ENCODE measurements around the gene AGAP1.

Gene AGAP1

DNA sequence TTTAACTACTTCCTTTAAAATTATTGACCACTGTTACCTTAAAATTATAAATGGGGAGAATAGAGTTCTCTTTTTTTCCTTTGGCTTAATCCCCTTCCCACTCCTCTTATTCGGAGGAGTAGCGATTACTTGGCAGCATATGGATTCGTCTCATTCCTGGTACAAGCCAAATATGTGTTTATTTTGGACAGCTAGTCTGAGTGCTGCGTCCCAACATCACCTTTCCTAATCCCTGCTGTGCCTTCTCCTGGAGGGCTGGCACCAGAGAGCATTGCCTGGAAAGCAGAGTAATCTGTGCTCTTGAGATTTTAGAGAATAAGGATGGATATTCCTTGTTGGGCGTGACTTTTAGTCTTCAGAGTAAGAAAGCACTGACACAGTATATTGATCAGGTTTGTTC is 185.6 kb downstream of the AGAP1 start:
- no peak overlapping the region for H3K4me3 ChIP-seq (ENCODE audit: low read depth, low read length)

DNA sequence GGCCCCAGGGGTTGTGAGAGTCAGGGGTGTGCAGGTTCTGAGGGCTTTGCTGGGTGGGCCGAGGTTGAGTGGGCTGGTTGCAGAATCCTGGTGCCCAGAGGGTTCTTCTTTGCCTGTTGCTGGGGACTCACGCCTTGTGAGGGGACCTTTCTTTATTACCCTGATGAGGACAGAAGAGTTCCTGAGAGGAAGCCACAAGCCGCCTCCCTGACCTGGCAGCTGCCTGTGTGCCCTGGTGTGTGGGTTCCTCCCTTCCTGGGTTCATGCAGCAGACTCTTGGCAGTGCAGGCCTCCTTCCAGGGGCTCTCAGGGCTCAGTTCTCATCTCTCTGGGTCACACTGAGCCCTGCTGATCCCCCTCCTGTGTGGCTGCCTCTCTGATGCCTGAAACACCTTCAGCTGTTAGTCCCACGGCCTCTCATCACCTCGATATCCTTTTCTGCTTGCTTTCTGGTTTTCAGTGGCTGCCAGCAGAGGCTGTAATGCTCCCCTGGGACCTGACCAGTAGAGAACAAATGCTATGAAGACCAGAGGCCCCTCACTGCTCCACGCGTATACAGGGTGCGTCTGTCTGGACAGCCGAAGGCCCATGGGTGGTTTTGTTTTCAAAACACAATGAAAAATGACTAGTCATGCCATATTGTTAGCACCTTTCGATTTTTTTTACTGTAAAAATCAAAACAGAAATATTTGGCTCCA is 191.3 kb downstream of the AGAP1 start:
- H3K4me3 ChIP-seq (ENCODE audit: low read depth, low read length) = no peak overlapping the region

DNA sequence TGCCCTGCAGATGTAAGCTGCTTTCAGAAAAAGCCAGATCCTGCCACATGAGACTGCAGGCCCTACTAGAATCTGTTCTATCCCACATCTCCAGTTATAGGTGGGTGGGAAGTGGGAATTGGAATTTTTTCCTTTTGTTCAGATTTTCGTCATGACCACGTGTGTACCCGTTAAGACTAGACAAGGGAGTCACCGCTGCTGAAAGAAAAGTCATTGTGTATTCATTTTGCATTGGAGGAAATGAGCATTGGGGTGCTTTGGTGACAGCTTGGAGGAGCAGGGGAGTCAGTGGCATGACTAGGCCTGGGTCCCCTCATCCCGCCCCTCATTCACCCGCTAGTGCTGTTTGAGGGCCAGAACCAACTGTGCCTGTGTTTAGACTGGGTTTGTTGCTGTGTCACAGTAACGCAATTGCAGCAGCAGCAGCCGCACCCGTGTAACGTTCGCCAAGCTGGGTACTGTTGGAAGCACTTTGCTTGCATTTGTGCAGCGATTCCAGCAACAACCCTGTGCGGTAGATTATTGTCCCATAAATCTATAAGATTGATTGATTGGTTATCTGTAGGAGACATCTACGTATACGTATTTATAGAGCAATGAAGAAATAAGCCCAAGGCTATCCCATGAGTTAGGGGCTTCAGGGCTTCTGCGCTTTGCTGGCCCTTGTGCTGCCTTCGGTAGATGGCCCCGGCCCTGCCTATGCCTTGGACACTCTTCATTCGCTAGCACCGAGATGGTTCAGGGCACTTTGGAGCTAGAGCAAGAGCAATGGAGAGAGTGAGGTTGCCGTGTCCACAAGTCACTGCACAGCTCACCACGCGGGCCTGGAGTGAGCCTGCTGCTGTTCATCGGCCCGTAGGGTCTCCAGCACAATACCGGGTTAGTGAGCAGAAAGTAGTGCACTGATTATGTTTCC is 194.9 kb downstream of the AGAP1 start:
- no peak overlapping the region for H3K4me3 ChIP-seq (ENCODE audit: low read depth, low read length)

DNA sequence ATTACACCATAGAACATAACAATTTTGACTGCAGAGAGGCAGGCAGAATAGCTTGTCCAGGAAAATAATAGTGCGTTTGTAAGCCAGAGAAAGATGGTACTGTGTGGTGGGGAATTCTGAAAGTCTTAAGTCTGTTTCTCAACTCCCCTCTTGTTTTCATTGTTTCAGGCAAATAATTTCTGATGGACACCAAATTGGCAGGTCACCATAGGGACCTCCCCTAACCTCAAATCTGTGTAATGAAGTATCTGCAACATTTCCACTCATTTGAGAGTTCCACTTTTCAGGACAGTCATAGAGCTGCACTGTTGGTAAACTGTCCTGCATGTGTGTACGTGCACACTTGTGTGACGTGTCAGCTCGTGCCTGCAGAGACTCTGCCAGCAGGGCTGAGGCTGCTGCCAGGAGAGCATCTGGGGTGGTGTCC is 195.6 kb downstream of the AGAP1 start:
- no peak overlapping the region for H3K4me3 ChIP-seq (ENCODE audit: low read depth, low read length)

DNA sequence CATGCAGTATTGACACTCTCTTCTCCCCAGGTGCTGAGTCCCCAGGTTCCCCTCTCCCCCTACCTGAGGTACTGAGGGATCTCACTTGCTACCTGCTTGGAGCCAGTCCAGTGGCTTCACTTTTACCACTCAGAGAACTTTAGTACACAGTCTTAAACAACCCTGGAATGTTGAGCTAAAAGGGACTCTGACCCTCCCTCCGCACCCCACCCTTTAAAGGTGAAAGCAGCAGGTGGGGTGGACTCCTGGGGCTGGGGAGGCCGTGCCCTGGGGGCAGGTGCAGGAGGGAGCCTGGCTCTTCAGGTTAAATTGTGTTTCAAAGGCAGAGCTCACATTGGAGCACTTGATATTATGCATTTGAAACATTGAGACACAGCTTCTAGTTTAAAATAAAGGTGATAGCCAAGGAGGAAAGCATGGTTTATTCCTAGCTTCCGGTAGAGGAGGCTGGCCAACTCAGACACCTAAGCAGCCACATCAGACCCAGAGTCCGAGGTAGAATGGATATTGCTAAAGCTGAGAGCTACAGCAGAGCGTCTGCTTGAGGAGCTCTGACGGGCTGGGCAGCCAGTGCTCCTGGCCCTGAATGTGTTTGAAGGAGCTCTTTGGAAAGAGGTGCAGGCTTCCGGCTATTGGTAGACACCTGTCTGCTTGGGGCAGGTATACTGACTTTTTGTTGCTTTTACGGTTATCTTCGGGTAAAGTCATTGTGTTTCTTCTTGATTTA is 196.4 kb downstream of the AGAP1 start:
- no peak overlapping the region for H3K4me3 ChIP-seq (ENCODE audit: low read depth, low read length)

DNA sequence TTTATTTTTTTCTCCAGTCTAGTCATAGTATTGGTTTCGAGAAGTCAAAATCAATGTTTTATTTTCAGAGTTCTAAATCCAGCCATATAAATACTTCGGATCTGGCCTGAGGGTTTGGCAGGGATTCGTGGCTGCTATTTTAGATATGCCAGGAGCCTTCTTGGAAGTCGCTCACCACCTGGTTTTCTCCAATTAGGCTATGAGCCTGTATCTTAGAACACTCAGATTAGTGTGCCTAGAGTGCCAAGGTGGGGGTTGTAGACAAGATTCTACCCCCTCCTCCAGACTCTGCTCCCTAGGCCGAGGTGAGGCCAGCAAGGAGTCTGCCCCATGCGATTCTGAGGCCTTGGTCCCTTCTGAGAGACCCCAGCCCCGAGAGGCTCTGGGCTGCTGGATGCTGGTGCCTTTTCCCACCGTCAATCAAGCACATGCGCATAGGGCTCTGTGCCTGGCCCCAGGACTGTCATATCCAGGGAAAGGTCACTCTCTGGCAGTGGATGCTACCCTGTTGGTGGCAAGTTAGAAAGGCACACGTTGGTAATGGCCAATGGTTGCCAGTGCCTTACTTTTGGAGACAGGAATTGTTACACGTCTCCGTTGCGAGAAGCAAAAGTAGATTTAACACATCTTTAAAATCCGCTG is 197.1 kb downstream of the AGAP1 start:
- H3K4me3 ChIP-seq (ENCODE audit: low read depth, low read length) = no peak overlapping the region

DNA sequence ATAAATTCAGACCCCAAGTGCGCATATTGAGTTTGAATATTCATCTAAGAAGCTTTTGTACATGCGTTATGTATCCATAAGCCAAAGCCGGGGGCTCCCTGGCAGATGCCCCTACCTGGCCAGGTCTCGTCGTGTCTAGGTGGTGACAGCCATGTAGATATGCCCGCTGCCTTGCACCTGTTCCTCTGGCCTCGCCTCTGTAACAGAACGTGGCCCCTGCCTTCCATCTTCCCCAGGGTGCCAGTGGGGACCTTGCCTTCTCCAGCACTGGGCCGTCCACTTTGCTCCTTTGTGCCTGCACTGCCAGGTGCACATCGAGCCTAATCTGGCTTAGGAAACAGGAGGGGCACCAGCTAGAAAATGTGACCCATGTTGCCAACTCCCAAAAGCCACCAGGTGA is 198.2 kb downstream of the AGAP1 start:
- H3K4me3 ChIP-seq (ENCODE audit: low read depth, low read length) = no peak overlapping the region

DNA sequence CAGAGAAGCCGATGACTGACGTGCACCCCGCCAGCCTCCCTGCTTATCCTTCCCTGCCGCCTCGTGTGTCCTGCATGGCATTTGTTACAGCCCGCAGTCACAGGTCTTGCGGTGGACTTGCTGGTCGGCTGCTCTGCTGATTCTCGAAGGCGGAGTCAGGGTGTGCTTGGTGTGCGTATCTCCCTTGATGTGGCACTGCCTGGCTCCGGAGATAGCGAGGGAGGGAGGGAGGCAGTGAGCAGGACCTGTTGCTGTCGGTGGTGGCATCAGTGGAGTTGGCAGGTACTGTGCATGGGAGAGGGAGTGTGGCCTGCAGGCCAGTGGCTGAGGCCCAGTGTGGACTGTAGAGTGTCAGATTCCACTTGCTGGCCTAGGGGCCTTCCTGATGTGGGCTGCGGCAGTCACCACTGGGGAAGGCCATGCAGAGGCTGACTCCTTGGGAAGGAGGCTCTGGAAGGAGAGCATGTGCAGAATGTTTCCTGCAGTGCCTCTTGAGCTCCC is 198.9 kb downstream of the AGAP1 start:
- H3K4me3 ChIP-seq (ENCODE audit: low read depth, low read length) = no peak overlapping the region

DNA sequence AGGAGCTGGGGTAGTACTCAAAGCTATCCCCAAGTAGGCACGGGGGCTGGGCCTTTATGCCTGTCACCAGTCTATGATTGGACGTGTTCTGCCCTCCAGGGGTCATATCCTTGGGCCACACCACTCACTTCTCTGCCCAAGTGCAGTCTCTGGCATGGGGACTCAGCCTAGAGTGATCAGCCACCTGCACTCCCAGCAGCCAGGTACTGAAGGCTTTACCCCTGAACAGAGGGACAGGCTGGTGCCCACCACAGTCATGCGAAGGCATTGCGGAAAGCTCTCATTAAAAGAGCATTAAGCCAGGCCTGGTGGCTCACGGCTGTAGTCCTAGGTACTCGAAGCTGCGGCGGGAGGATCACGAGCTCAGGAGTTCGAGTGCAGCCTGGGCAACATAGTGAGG is 199.4 kb downstream of the AGAP1 start:
- no peak overlapping the region for H3K4me3 ChIP-seq (ENCODE audit: low read depth, low read length)

DNA sequence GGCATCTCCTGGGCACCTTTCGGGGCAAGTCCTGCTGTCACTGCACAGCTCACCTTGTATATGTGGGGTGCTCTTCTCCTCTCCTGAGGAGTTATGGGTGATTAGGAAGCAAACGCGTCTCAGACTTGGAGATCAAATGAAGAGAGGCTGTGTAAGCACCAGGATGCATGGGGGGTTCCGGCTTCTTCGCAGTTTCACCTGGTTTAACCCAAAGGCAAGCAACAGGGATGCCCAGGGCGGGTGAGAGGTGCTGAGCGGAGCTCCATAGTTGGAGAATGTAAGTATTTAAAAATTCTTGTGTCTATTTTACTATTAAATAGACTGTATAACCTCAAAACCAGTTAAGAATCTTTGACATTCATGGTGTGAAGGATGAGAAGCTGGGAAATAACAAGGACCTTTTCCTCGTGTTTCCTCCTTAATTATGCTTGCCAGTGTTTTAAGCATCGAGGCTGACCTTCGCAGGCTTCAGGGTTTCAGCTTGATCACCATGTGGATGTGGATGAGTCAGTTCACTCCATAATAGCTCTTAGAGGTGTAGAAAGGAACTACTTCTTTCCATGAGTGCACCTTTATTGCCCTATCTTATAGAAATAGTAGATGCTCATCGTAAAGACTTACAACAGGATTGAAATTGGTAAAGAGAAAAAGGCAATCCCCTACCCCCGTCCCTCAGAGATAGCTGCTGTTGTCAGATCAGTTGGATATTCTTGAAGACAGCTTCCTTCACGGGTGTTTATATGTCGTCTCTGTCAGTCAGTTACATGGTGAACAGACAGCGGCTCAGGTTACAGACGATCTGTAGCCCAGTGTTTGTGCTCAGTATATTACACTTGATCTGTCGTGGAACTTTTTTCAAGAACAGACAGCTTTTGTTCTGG is 201.1 kb downstream of the AGAP1 start:
- H3K4me3 ChIP-seq (ENCODE audit: low read depth, low read length) = no peak overlapping the region

DNA sequence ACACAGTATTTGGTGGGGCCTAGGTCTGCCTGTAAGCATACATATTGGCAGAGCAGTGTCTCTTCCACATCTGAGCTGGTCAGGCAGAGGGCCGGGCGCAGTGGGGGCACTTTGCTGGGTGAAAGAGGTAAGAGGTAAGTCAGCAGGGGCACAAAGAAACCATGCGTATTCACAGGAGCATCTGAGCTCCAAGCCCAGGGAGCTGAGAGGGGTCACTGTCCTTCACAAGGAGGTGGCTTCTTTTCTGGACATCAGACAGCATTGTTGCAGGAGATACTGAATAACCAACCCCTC is 201.7 kb downstream of the AGAP1 start:
- no peak overlapping the region for H3K4me3 ChIP-seq (ENCODE audit: low read depth, low read length)

DNA sequence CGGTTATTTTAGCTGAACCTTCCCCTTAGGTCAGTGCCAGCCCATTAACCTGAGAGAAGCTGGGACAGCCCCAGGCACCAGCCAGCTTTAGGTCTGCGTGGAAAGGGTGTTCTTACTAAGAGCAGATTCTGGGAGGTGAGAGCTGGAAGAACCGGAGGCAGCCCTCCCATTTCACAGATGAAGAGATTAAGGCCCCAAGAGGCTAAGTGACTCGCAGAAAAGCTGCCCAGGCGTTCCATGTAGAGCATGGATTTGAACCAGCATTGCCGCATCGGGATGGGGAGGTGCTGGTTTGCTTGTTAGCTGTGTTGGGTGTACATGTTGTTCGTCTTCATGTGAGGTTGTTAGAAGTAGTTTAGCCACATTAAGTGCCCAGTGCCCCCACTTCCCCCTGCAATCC is 203.2 kb downstream of the AGAP1 start:
- H3K4me3 ChIP-seq (ENCODE audit: low read depth, low read length) = no peak overlapping the region

DNA sequence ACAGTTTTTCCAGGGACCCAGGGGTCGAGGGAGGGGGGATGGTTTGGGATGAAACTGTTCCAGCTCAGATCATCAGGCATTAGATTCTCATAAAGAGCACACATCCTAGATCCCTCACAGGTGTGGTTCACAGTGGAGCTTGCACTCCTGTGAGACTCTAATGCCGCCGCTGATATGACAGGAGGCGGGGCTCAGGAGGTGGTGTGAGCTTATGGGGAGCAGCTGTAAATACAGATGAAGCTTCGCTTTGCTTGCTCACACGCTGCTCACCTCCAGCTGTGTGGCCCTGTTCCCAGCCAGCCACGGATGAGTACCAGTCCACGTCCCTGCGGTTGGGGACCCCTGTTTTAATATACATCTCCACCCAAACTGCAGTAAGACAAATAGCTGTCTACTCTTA is 204.2 kb downstream of the AGAP1 start:
- no peak overlapping the region for H3K4me3 ChIP-seq (ENCODE audit: low read depth, low read length)

DNA sequence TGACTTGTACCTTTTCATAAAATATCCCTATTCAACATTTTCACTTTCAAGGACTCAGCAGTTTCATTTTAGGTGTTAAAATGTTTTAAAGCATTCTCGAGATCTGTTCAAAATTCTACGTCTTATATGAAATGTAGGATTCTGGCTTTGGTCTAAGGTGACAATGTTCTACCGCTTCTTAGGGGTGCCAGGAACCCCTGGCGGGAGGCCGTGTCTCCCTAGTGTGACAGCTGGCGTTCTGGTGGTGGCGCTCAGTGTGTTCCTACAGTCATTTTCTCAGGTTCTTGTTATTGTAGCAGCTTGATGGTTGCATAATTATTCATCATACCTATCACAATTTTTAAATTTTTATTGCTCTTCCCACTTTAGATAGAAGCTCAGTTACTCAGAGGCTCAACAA is 204.6 kb downstream of the AGAP1 start:
- H3K4me3 ChIP-seq (ENCODE audit: low read depth, low read length) = no peak overlapping the region

DNA sequence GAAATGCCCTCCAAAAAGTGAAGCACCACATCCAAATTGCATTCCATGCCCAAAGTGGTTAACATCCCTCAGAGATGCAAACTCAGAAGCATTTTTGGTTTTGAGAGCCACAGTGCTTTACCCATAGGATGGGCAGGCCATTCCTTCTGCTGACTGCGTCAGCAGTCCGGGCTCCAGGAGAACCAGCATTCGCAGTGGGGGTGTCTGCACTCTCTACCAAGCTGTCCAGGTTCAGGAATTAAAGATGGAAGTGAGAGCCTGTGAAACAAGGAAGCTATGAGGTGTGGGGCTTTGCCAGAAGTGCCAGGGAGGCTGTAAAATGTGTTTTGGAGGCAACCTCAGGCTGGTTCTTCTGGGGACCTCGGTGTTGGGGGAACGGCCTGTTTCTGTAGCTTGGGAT is 205.7 kb downstream of the AGAP1 start:
- no peak overlapping the region for H3K4me3 ChIP-seq (ENCODE audit: low read depth, low read length)

DNA sequence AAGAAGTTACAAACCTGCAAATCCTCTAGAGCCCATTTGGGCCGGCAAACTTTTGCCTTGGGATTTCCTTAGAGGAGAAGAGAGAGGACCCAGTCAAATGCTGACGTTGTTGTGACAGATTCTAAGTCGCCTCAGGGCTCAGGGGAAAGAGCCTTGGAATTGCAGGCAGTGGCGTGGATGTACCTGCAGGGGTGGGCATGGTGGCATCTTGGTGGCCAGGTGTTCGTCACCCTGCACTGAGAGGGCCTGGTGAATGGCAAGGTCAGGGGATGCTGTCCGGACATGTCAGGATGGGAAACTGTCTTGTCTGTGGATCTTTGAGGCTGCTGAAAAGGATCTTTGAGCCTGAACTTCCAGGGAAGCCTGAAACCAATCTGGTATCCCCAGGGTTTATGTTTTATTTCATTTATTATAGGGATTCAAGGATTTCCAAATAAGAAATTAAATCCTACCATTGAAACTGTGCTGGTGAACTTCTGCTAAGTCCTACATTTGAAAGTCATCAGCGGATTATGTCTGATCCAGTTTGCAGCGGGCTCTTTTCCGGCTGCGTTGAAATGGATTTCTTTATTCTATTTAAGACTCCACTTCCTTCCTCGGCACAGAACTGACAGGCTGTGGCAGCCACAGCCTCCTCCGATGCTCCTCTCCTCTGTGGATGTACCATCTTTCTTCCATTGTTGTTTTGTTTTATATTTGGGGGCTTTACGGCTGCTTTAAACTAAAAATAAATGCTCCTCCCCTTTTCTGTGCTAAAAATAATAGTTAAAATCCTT is 207.6 kb downstream of the AGAP1 start:
- H3K4me3 ChIP-seq (ENCODE audit: low read depth, low read length) = no peak overlapping the region

DNA sequence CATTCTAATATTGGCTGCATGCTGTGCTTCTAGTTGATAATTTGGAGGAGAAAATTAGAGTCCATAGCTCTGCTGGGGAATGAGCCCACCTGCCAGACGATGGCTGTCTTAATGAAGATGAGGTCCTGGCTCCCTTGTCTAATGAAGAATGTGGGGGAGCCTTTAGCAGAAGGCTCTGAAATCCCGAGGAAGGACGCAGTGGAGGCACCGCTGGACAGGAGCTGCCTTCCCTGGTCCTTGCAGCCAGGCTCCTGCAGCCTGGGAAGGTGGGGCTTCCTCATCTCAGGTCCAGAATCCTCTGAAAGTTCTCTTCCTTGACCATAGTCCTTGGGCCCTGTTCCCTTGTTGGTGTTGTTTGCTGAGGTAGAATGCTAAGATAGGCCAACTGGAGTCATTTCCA is 208.3 kb downstream of the AGAP1 start:
- no peak overlapping the region for H3K4me3 ChIP-seq (ENCODE audit: low read depth, low read length)

DNA sequence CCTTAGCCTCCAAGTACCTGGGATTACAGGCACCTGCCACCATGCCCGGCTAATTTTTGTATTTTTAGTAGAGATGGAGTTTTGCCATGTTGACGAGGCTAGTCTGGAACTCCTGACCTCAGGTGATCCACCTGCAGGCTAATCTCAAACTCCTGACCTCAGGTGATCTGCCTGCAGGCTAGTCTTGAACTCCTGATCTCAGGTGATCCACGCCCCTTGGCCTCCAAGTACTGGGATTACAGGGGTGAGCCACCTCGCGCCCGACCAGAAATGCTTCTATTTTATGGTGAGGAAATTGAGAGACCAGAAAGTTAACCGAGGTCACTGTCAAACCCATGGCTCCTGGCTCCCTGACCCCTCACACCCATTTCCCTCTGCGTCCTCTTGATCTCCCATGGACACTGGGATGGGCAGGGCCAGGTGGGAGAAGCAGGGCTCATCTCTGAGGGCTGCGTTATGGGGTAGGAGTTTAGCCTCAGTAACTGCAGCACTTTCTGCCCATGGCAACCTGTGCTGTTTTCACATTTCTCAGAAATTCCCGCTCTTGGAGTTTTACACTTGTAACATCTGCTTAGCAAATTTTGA is 210.0 kb downstream of the AGAP1 start:
- H3K4me3 ChIP-seq (ENCODE audit: low read depth, low read length) = no peak overlapping the region

DNA sequence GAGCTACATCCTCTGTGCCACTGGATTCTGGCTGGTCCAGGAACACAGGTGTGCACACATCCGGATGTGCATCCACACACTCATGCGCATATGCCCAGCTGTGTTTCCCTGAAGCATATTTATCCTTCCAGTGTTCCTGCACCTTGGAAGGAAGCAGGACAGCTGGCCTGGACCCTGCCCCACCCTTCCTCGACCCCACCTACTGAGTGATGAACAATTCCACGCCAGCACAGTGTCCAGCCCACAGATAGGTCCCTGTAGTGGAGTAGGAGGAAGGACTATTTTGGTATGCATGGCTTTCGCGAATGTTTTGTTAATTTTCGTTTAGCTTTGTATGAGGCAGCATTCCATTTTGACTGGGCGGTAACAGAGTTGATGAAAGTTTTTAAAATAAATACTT is 211.5 kb downstream of the AGAP1 start:
- H3K4me3 ChIP-seq (ENCODE audit: low read depth, low read length) = no peak overlapping the region

Measured in iPS-11a (cell line).